H9 (cell line): ENCODE data around the gene RELL1. TPM values are rescaled to one million over a fixed set of nuclear protein-coding genes. Genes with fewer than 3 reads are reported as not detected.

ENCODE experiments used
- DNase-seq: peaks from one replicate; pipeline ENCODE4 v3.0.0-alpha.2; 2017
- H2AFZ ChIP-seq: one replicate; pipeline ENCODE4 v1.6.1; 2013; ENCODE audit warnings: mild to moderate bottlenecking, low read length, control low read depth, moderate library complexity
- H2AK5ac ChIP-seq: 2 replicates; pipeline ENCODE4 v1.6.1; 2013; ENCODE audit warnings: low read length, control low read depth, mixed read lengths; ENCODE audit not compliant: insufficient read length
- H2BK120ac ChIP-seq: one replicate; pipeline ENCODE4 v1.6.1; 2013; ENCODE audit warnings: low read depth, mild to moderate bottlenecking, low read length, control low read depth, inconsistent platforms; ENCODE audit not compliant: poor library complexity, severe bottlenecking
- H2BK12ac ChIP-seq: 2 replicates; pipeline ENCODE4 v1.6.1; 2013; ENCODE audit warnings: low read length, control low read depth, mixed read lengths, low read depth; ENCODE audit not compliant: insufficient read length
- H2BK15ac ChIP-seq: 2 replicates; pipeline ENCODE4 v1.6.1; 2013; ENCODE audit warnings: low read depth, low read length, control low read depth
- H2BK20ac ChIP-seq: one replicate; pipeline ENCODE4 v1.6.1; 2013; ENCODE audit warnings: low read depth, mild to moderate bottlenecking, low read length, control low read depth, inconsistent platforms; ENCODE audit not compliant: poor library complexity, severe bottlenecking
- H2BK5ac ChIP-seq: 2 replicates; pipeline ENCODE4 v1.6.1; 2013; ENCODE audit warnings: low read length, control low read depth, mixed read lengths; ENCODE audit not compliant: insufficient read length
- H3K14ac ChIP-seq: 2 replicates; pipeline ENCODE4 v1.6.1; 2013; ENCODE audit warnings: low read length, control low read depth; ENCODE audit not compliant: insufficient read depth
- H3K18ac ChIP-seq: 2 replicates; pipeline ENCODE4 v1.6.1; 2013; ENCODE audit warnings: low read depth, mild to moderate bottlenecking, mixed read lengths, low read length, control low read depth; ENCODE audit not compliant: insufficient read length
- H3K23ac ChIP-seq: 2 replicates; pipeline ENCODE4 v1.6.1; 2013; ENCODE audit warnings: low read length, control low read depth, mixed read lengths, low read depth; ENCODE audit not compliant: insufficient read length
- H3K23me2 ChIP-seq: 2 replicates; pipeline ENCODE4 v1.6.1; 2013; ENCODE audit warnings: low read depth, mild to moderate bottlenecking, mixed read lengths, low read length, control low read depth; ENCODE audit not compliant: insufficient read length, poor library complexity, severe bottlenecking
- H3K27ac ChIP-seq: 2 replicates; pipeline ENCODE4 v1.5.1; 2013; ENCODE audit warnings: low read length, control low read depth, mixed read lengths, low read depth; ENCODE audit not compliant: insufficient read length
- H3K27me3 ChIP-seq: 2 replicates; pipeline ENCODE4 v1.6.1; 2013; ENCODE audit warnings: low read length, control low read depth, inconsistent platforms; ENCODE audit not compliant: insufficient read depth
- H3K4ac ChIP-seq: 2 replicates; pipeline ENCODE4 v1.6.1; 2013; ENCODE audit warnings: low read depth, mild to moderate bottlenecking, control low read depth, inconsistent platforms, low read length, moderate library complexity
- H3K4me1 ChIP-seq: 2 replicates; pipeline ENCODE4 v1.6.1; 2013; ENCODE audit warnings: low read length, control low read depth, inconsistent platforms; ENCODE audit not compliant: insufficient read depth
- H3K4me2 ChIP-seq: 2 replicates; pipeline ENCODE4 v1.6.1; 2013; ENCODE audit warnings: low read length, control low read depth, mixed read lengths; ENCODE audit not compliant: insufficient read length, insufficient read depth
- H3K56ac ChIP-seq: 2 replicates; pipeline ENCODE4 v1.6.1; 2013; ENCODE audit warnings: low read depth, mild to moderate bottlenecking, mixed read lengths, low read length, control low read depth; ENCODE audit not compliant: insufficient read length
- H3K79me1 ChIP-seq: 2 replicates; pipeline ENCODE4 v1.6.1; 2013; ENCODE audit warnings: low read depth, mild to moderate bottlenecking, moderate library complexity, low read length, control low read depth, inconsistent platforms; ENCODE audit not compliant: insufficient read depth, poor library complexity, severe bottlenecking
- H3K79me2 ChIP-seq: 2 replicates; pipeline ENCODE4 v1.6.1; 2013; ENCODE audit warnings: low read length, control low read depth, inconsistent platforms; ENCODE audit not compliant: insufficient read depth
- H3K9ac ChIP-seq: 2 replicates; pipeline ENCODE4 v1.6.1; 2013; ENCODE audit warnings: low read length, control low read depth, mixed read lengths; ENCODE audit not compliant: insufficient read length; ENCODE audit errors: extremely low read depth
- H3K9me3 ChIP-seq: one replicate; pipeline ENCODE4 v1.6.1; 2013; ENCODE audit warnings: low read depth, low read length, inconsistent platforms; ENCODE audit not compliant: control insufficient read depth
- H3T11ph ChIP-seq: one replicate; pipeline ENCODE4 v1.6.1; 2013; ENCODE audit warnings: mild to moderate bottlenecking, low read length, control low read depth, inconsistent platforms
- H4K20me1 ChIP-seq: one replicate; pipeline ENCODE4 v1.6.1; 2013; ENCODE audit not compliant: control insufficient read depth, insufficient read length, insufficient read depth
- H4K5ac ChIP-seq: 2 replicates; pipeline ENCODE4 v1.6.1; 2013; ENCODE audit warnings: low read depth, mild to moderate bottlenecking, mixed read lengths, low read length, control low read depth; ENCODE audit not compliant: insufficient read length
- H4K8ac ChIP-seq: replicated peaks from 2 replicates; pipeline ENCODE4 v1.6.1; 2013; ENCODE audit warnings: low read length, control low read depth, mixed read lengths, low read depth; ENCODE audit not compliant: insufficient read length
- H4K91ac ChIP-seq: 2 replicates; pipeline ENCODE4 v1.6.1; 2013; ENCODE audit warnings: low read depth, mild to moderate bottlenecking, moderate library complexity, mixed read lengths, low read length, control low read depth; ENCODE audit not compliant: insufficient read length
- H3K27ac Mint-ChIP-seq, 3 experiments: 2 replicates in 2 of 3; 3 replicates in 1 of 3; pipeline ENCODE4 v1.8.0; 2020 to 2021; ENCODE audit warnings: mixed read lengths in 3 of 3, mild to moderate bottlenecking in 1 of 3, moderate library complexity in 1 of 3
- H3K27me3 Mint-ChIP-seq: 2 replicates; pipeline ENCODE4 v1.8.0; 2021; ENCODE audit warnings: low read depth, mild to moderate bottlenecking, moderate library complexity, mixed read lengths
- H3K36me3 Mint-ChIP-seq, 3 experiments: 2 replicates in 2 of 3; 3 replicates in 1 of 3; pipeline ENCODE4 v1.8.0; 2020 to 2021; ENCODE audit warnings: low read depth in 3 of 3, mixed read lengths in 3 of 3; ENCODE audit not compliant: insufficient read depth in 1 of 3
- H3K4me1 Mint-ChIP-seq, 2 experiments: 2 replicates each; pipeline ENCODE4 v1.8.0; 2020; ENCODE audit warnings: mixed read lengths in 2 of 2
- H3K4me3 Mint-ChIP-seq, 2 experiments: 2 replicates in 1 of 2; 3 replicates in 1 of 2; pipeline ENCODE4 v1.8.0; 2020 to 2021; ENCODE audit warnings: mild to moderate bottlenecking in 2 of 2, mixed read lengths in 2 of 2, moderate library complexity in 1 of 2
- H3K9me3 Mint-ChIP-seq, 2 experiments: 2 replicates in 1 of 2; 3 replicates in 1 of 2; pipeline ENCODE4 v1.8.0; 2020; ENCODE audit warnings: mild to moderate bottlenecking in 2 of 2, mixed read lengths in 2 of 2, moderate library complexity in 1 of 2
- WGBS: extraction: QIAGEN DNeasy Blood & Tissue Kit; methylation state at CpG from one replicate; pipeline ENCODE4 v1.1.7; 2013; ENCODE audit warnings: missing lambda C conversion rate, low lambda C conversion rate, mixed read lengths; ENCODE audit not compliant: insufficient read length; ENCODE audit errors: extremely low coverage; 5-methylcytosine and 5-hydroxymethylcytosine counted together
- total RNA-seq: library from RNA; stranded (reverse); gene quantifications from 2 replicates; pipeline ENCODE4 v1.2.1, GENCODE V29; 2021
- TF ChIP-seq, protein P1 (sequence below): fragments of 200-600 bp; sonication (generic); conservative IDR thresholded peaks from 3 replicates; pipeline ENCODE4 v1.8.0; 2021; ENCODE audit warnings: antibody characterized with exemption, mild to moderate bottlenecking

Gene RELL1
- total RNA-seq, 1 experiment from 2014 or later = 10.8 TPM

DNA sequence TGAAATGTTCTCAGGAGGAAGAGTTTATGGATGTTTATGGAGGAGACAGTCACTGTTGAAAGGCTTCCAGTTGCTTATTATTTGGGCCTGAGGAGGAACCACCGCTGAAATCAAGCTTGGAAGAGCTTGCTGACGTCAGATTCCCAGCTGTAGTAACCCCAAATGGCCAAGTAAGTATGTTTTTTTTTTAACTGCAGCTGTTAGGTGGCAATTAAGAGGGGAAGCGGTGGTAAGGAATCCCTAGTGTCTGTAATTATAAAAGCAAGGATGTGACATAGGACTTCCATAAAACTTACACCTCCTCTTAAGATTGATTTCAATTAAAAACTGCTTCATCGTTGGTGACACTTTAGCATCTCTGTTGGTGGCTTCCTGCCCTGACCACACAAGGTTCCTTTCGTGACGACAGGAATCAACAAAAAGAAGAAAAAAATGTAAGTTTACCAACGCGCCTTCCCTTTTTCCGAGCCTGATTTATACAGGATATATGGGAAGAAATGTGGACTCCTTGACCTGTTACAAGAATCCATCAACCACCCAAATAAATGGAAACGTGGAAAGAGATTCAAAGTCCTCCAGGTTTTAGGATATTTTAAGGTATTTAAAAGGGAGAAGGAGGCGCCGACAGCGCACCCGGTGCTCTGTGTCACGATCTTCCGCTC is 884 bp downstream of the RELL1 start:
- peak overlapping the region; percentile 70 to 86 for H3K4me3 Mint-ChIP-seq
- no peak overlapping the region for H2AK5ac ChIP-seq
- H3K9me3 Mint-ChIP-seq = no peaks in the 10 kb centered on the region
- H3K9me3 ChIP-seq = no peaks in the 10 kb centered on the region
- no peak for DNase-seq
- TF ChIP-seq, protein P1, sequence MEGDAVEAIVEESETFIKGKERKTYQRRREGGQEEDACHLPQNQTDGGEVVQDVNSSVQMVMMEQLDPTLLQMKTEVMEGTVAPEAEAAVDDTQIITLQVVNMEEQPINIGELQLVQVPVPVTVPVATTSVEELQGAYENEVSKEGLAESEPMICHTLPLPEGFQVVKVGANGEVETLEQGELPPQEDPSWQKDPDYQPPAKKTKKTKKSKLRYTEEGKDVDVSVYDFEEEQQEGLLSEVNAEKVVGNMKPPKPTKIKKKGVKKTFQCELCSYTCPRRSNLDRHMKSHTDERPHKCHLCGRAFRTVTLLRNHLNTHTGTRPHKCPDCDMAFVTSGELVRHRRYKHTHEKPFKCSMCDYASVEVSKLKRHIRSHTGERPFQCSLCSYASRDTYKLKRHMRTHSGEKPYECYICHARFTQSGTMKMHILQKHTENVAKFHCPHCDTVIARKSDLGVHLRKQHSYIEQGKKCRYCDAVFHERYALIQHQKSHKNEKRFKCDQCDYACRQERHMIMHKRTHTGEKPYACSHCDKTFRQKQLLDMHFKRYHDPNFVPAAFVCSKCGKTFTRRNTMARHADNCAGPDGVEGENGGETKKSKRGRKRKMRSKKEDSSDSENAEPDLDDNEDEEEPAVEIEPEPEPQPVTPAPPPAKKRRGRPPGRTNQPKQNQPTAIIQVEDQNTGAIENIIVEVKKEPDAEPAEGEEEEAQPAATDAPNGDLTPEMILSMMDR = no peak
- H3K9ac ChIP-seq = peak overlapping the region; percentile 27
- H3K56ac ChIP-seq = no peak overlapping the region
- no peak overlapping the region for H2BK120ac ChIP-seq
- no peak overlapping the region for H4K5ac ChIP-seq
- no peak overlapping the region for H2BK12ac ChIP-seq
- H3K27ac ChIP-seq = no peak overlapping the region
- no peak overlapping the region for H3K23ac ChIP-seq
- H2BK5ac ChIP-seq = no peak overlapping the region
- H3K4me1 Mint-ChIP-seq = peaks cover 28 to 30% of the 10 kb centered on the region in 2 experiments
- no peaks in the 10 kb centered on the region for H3K4me1 ChIP-seq
- H3K27ac Mint-ChIP-seq = no peak overlapping the region; a peak in 1 of 7 replicates
- no peak overlapping the region for H3K4ac ChIP-seq
- H3K36me3 Mint-ChIP-seq = peaks cover 2 to 7% (median 5%) of the 10 kb centered on the region in 3 experiments; a peak in 5 of 7 replicates
- H3K27me3 Mint-ChIP-seq = peaks cover 25% of the 10 kb centered on the region
- no peaks in the 10 kb centered on the region for H3K23me2 ChIP-seq
- no peaks in the 10 kb centered on the region for H4K20me1 ChIP-seq
- H4K8ac ChIP-seq = no peak overlapping the region
- no peak overlapping the region for H3K14ac ChIP-seq
- WGBS = no CpG with 5 or more reads among the region's 16 CpGs
- H4K91ac ChIP-seq = no peak overlapping the region
- no peak overlapping the region for H2BK20ac ChIP-seq
- peak overlapping the region; percentile 64 for H3K4me2 ChIP-seq
- no peaks in the 10 kb centered on the region for H3K27me3 ChIP-seq
- H3K79me1 ChIP-seq = no peaks in the 10 kb centered on the region
- H3K18ac ChIP-seq = no peak overlapping the region
- no peak overlapping the region for H3T11ph ChIP-seq
- H2AFZ ChIP-seq = no peak overlapping the region
- no peak overlapping the region for H2BK15ac ChIP-seq
- H3K79me2 ChIP-seq = no peaks in the 10 kb centered on the region
